DND-41 (cell line): ENCODE data around the gene FAM81B.
"Not testable (repeated sequence)": the region's sequence is repeated elsewhere in the genome, so short reads cannot be mapped to it uniquely, and the experiment has no call there.

ENCODE experiments used
- ATAC-seq: fragments of 200-7000 bp; cut with Tn5 transposase; 3 replicates; pipeline ENCODE4 v1.9.1; 2021; ENCODE audit warnings: low read depth; ENCODE audit not compliant: insufficient read depth
- DNase-seq: peaks from one replicate; pipeline ENCODE4 v3.0.0-alpha.2; 2020
- H2AFZ ChIP-seq: 2 replicates; pipeline ENCODE4 v1.6.0; 2012; ENCODE audit warnings: low read depth, low read length
- H3K27ac ChIP-seq: 2 replicates; pipeline ENCODE4 v1.5.1; 2012; ENCODE audit warnings: low read length, inconsistent platforms
- H3K27me3 ChIP-seq: fragments of 200-600 bp; sonication (generic); 2 replicates; pipeline ENCODE4 v1.6.0; 2012; ENCODE audit warnings: low read length, mild to moderate bottlenecking, inconsistent platforms; ENCODE audit not compliant: insufficient read depth, poor library complexity
- H3K36me3 ChIP-seq: 2 replicates; pipeline ENCODE4 v1.5.1; 2012; ENCODE audit warnings: low read length, inconsistent platforms; ENCODE audit not compliant: insufficient read depth
- H3K4me1 ChIP-seq: 2 replicates; pipeline ENCODE4 v1.5.1; 2012; ENCODE audit warnings: mild to moderate bottlenecking, low read length; ENCODE audit not compliant: insufficient read depth
- H3K4me2 ChIP-seq: 2 replicates; pipeline ENCODE4 v1.6.0; 2012; ENCODE audit warnings: mild to moderate bottlenecking, moderate library complexity, low read length, inconsistent platforms; ENCODE audit not compliant: insufficient read depth
- H3K4me3 ChIP-seq, 2 experiments: fragments of 200-600 bp in 1 of 2; shearing (Covaris generic) in 1 of 2; 2 replicates each; pipeline ENCODE4 v1.5.1; 2012 to 2016; ENCODE audit warnings: inconsistent platforms in 2 of 2, low read length in 2 of 2, mild to moderate bottlenecking in 2 of 2, low read depth in 1 of 2, moderate library complexity in 1 of 2
- H3K79me2 ChIP-seq: 2 replicates; pipeline ENCODE4 v1.6.0; 2012; ENCODE audit warnings: low read length, inconsistent platforms; ENCODE audit not compliant: insufficient read depth
- H3K9ac ChIP-seq: 2 replicates; pipeline ENCODE4 v1.6.0; 2012; ENCODE audit warnings: low read depth, mild to moderate bottlenecking, inconsistent platforms, low read length, moderate library complexity
- H3K9me3 ChIP-seq: 2 replicates; pipeline ENCODE4 v1.5.1; 2012; ENCODE audit warnings: low read length, moderate library complexity, mild to moderate bottlenecking, inconsistent platforms; ENCODE audit not compliant: insufficient read depth, severe bottlenecking
- H4K20me1 ChIP-seq: 2 replicates; pipeline ENCODE4 v1.6.0; 2012; ENCODE audit warnings: low read length; ENCODE audit not compliant: insufficient read depth
- CTCF ChIP-seq: IDR thresholded peaks from 2 replicates; pipeline ENCODE4 v1.5.1; 2012; ENCODE audit warnings: borderline replicate concordance, low read length, moderate library complexity, mild to moderate bottlenecking; ENCODE audit not compliant: poor library complexity, severe bottlenecking; ENCODE audit errors: extremely low read depth
- EZH2 ChIP-seq: IDR thresholded peaks from 3 replicates; pipeline ENCODE4 v1.6.1; 2012; ENCODE audit warnings: borderline replicate concordance, low read depth, mild to moderate bottlenecking, moderate library complexity, low read length, inconsistent platforms; ENCODE audit not compliant: severe bottlenecking

Gene FAM81B

GRCh38 chr5:95390812-95391492 is at the start of gene FAM81B:
FAM81B (plus strand) TSS chr5:95391366; CDS start chr5:95391390, 24 bp downstream.
- no peak within 1 kb of the TSS for H3K27ac ChIP-seq
- no peak within 1 kb of the TSS for H3K4me2 ChIP-seq
- ATAC-seq (no peak), DNase-seq (no peak)
- H3K27me3 ChIP-seq, result peaks cover 5% of the 10 kb centered on the region
- no peaks in the 10 kb centered on the region for H4K20me1 ChIP-seq
- no peak within 1 kb of the TSS for H3K4me3 ChIP-seq
- H3K9ac ChIP-seq, result no peak within 1 kb of the TSS
- no peaks in the 10 kb centered on the region for H3K4me1 ChIP-seq
- H3K79me2 ChIP-seq, result no peaks in the 10 kb centered on the region
- H3K9me3 ChIP-seq, result no peaks in the 10 kb centered on the region
- no peaks in the 10 kb centered on the region for H3K36me3 ChIP-seq
- no peak for TF ChIP-seq CTCF
- TF ChIP-seq EZH2, result no peak
- no peak within 1 kb of the TSS for H2AFZ ChIP-seq

GRCh38 chr5:95341444-95341843 is 49.7 kb upstream of the FAM81B start:
- not testable (repeated sequence) for H3K27ac ChIP-seq, H2AFZ ChIP-seq, H3K36me3 ChIP-seq, H3K79me2 ChIP-seq, H4K20me1 ChIP-seq, H3K9me3 ChIP-seq, DNase-seq, H3K27me3 ChIP-seq, ATAC-seq, H3K9ac ChIP-seq, H3K4me3 ChIP-seq, H3K4me2 ChIP-seq, H3K4me1 ChIP-seq

GRCh38 chr5:95347506-95348120 is 43.6 kb upstream of the FAM81B start:
- Histone ChIP-seq H3K27ac (no peak overlapping the region), H3K4me3 (no peak overlapping the region), H3K36me3 (no peaks in the 10 kb centered on the region), H3K27me3 (peaks cover 5% of the 10 kb centered on the region), H3K4me1 (no peaks in the 10 kb centered on the region), H4K20me1 (no peaks in the 10 kb centered on the region), H3K9me3 (no peaks in the 10 kb centered on the region), H2AFZ (no peak overlapping the region), H3K4me2 (no peak overlapping the region), H3K9ac (no peak overlapping the region), H3K79me2 (no peaks in the 10 kb centered on the region)
- TF ChIP-seq EZH2 (no peak), CTCF (no peak)
- no peak for DNase-seq
- no peak for ATAC-seq

GRCh38 chr5:95350631-95351030 is 40.5 kb upstream of the FAM81B start:
- ATAC-seq (no peak), DNase-seq (no peak)
- Histone ChIP-seq H3K9ac (no peak overlapping the region), H3K36me3 (no peaks in the 10 kb centered on the region), H4K20me1 (no peaks in the 10 kb centered on the region), H3K9me3 (no peaks in the 10 kb centered on the region), H3K4me2 (no peak overlapping the region), H3K4me1 (no peaks in the 10 kb centered on the region), H2AFZ (no peak overlapping the region), H3K27me3 (peaks cover 5% of the 10 kb centered on the region), H3K4me3 (no peak overlapping the region), H3K79me2 (no peaks in the 10 kb centered on the region), H3K27ac (no peak overlapping the region)
- no peak for TF ChIP-seq CTCF
- TF ChIP-seq EZH2, result no peak
